ENCODE results near the gene EVA1A. TPM values are rescaled to one million over a fixed set of nuclear protein-coding genes. Genes with fewer than 3 reads are reported as not detected.

The EVA1A gene
- total RNA-seq, 1 donor from 2014 or later: 112 TPM

GRCh38 chr2:75462206-75462605 lies 98.5 kb downstream of the EVA1A start:
- Histone ChIP-seq H3K27me3 (ENCODE audit: control insufficient read depth, insufficient read depth, low read length) (no peaks in the 10 kb centered on the region), H3K4me3 (ENCODE audit: low read depth, low read length) (no peak overlapping the region), H3K36me3 (ENCODE audit: control insufficient read depth, insufficient read depth, low read length) (no peaks in the 10 kb centered on the region)
- no peak for TF ChIP-seq CTCF (IDR thresholded peaks at IDR 0.05; ENCODE audit: insufficient read depth, low read length, poor library complexity, severe bottlenecking)
- DNase-seq (ENCODE audit: low read depth): no peak

DNA sequence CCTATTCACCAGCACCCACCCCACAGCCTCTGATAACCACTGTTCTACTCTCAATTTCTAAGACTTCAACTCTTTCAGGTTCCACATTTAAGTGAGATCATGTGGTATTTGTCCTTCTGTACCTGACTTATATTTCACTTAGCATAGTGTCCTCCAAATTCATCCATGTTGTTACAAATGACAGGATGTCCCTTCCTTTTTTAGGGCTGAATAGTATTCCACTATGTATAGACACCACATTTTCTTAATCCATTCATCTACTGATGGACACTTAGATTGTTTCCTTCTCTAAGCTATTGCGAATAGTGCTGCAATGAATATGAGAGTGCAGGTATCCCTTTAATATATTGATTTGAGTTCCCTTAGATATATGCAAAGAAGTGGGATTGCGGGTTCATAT lies 100.1 kb downstream of the EVA1A start:
- Histone ChIP-seq H3K36me3 (ENCODE audit: control insufficient read depth, insufficient read depth, low read length) (no peaks in the 10 kb centered on the region), H3K4me3 (ENCODE audit: low read depth, low read length) (no peak overlapping the region), H3K27me3 (ENCODE audit: control insufficient read depth, insufficient read depth, low read length) (no peaks in the 10 kb centered on the region)
- no peak for TF ChIP-seq CTCF (IDR thresholded peaks at IDR 0.05; ENCODE audit: insufficient read depth, low read length, poor library complexity, severe bottlenecking)
- DNase-seq (ENCODE audit: low read depth): no peak

DNA sequence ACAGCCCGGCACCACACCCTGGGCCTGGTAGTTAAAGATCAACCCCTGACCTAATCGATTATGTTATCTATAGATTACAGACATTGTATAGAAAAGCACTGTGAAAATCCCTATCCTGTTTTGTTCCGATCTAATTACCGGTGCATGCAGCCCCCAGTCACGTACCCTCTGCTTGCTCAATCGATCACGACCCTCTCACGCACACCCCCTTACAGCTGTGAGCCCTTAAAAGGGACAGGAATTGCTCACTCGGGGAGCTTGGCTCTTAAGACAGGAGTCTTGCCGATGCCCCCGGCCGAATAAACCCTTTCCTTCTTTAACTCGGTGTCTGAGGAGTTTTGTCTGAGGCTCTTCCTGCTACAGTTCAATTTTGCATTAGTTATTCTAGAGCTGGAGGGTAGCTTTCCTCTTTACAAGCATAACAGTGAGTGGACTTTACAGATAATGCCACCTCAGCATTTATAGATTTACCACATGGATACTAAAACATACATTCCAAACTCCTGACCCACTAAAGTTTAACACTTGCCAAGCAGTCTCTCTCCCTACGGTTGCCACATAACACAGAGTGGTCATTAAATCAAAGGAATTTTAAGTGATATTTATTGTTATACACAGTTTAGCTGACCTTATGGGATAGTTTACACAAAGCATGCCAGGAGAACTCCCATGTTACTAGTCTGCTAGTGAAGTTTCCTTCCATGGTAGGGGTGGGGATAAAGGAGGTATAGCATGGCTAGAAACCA lies 101.0 kb downstream of the EVA1A start:
- TF ChIP-seq CTCF (IDR thresholded peaks at IDR 0.05; ENCODE audit: insufficient read depth, low read length, poor library complexity, severe bottlenecking): no peak
- no peak for DNase-seq (ENCODE audit: low read depth)
- Histone ChIP-seq H3K27me3 (ENCODE audit: control insufficient read depth, insufficient read depth, low read length) (no peaks in the 10 kb centered on the region), H3K36me3 (ENCODE audit: control insufficient read depth, insufficient read depth, low read length) (no peaks in the 10 kb centered on the region), H3K4me3 (ENCODE audit: low read depth, low read length) (no peak overlapping the region)

GRCh38 chr2:75458201-75458600 lies 102.5 kb downstream of the EVA1A start:
- H3K36me3 ChIP-seq (ENCODE audit: control insufficient read depth, insufficient read depth, low read length): no peaks in the 10 kb centered on the region
- no peak for DNase-seq (ENCODE audit: low read depth)
- no peak for TF ChIP-seq CTCF (IDR thresholded peaks at IDR 0.05; ENCODE audit: insufficient read depth, low read length, poor library complexity, severe bottlenecking)
- H3K4me3 ChIP-seq (ENCODE audit: low read depth, low read length): no peak overlapping the region
- H3K27me3 ChIP-seq (ENCODE audit: control insufficient read depth, insufficient read depth, low read length): no peaks in the 10 kb centered on the region

DNA sequence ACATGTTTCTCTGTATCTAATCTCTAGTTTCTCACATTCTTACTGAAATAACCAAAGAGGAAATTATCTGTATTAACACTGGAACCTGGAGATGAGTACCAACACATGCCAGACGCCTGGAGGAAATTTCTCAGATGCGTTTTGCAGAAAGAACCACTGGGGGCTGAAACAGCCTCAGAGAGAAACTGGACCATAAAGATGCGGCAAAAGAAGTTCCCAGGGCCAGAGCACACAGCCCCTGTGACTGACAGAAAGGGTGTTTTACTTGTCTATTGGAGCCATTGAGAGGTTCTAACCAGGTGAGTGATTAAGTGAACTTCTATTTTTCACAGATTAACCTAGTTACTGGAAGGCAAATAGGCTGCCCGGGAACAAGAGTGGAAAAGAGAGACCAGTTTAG lies 103.9 kb downstream of the EVA1A start:
- no peaks in the 10 kb centered on the region for H3K27me3 ChIP-seq (ENCODE audit: control insufficient read depth, insufficient read depth, low read length)
- DNase-seq (ENCODE audit: low read depth): no peak
- no peak overlapping the region for H3K4me3 ChIP-seq (ENCODE audit: low read depth, low read length)
- H3K36me3 ChIP-seq (ENCODE audit: control insufficient read depth, insufficient read depth, low read length): no peaks in the 10 kb centered on the region
- no peak for TF ChIP-seq CTCF (IDR thresholded peaks at IDR 0.05; ENCODE audit: insufficient read depth, low read length, poor library complexity, severe bottlenecking)

GRCh38 chr2:75456111-75456510 lies 104.6 kb downstream of the EVA1A start:
- Histone ChIP-seq H3K4me3 (ENCODE audit: low read depth, low read length) (no peak overlapping the region), H3K36me3 (ENCODE audit: control insufficient read depth, insufficient read depth, low read length) (no peaks in the 10 kb centered on the region), H3K27me3 (ENCODE audit: control insufficient read depth, insufficient read depth, low read length) (no peaks in the 10 kb centered on the region)
- no peak for TF ChIP-seq CTCF (IDR thresholded peaks at IDR 0.05; ENCODE audit: insufficient read depth, low read length, poor library complexity, severe bottlenecking)
- no peak for DNase-seq (ENCODE audit: low read depth)
